Measurements from ENCODE around the gene AGAP1.
"Not testable (repeated sequence)": the region's sequence is repeated elsewhere in the genome, so short reads cannot be mapped to it uniquely, and the experiment has no call there.

AGAP1 gene

GRCh38 chr2:236124182-236124893 lies 630.5 kb downstream of the AGAP1 start:
- TF ChIP-seq POLR2A (IDR thresholded peaks at IDR 0.05; ENCODE audit: low read depth, low read length) (no peak), POLR2AphosphoS5 (IDR thresholded peaks at IDR 0.05; ENCODE audit: low read depth, low read length) (no peak), TAF1 (IDR thresholded peaks at IDR 0.05; ENCODE audit: borderline replicate concordance, low read depth, low read length) (no peak)
- DNase-seq (ENCODE audit: insufficient read length) (no peak), FAIRE-seq (no peak)

DNA sequence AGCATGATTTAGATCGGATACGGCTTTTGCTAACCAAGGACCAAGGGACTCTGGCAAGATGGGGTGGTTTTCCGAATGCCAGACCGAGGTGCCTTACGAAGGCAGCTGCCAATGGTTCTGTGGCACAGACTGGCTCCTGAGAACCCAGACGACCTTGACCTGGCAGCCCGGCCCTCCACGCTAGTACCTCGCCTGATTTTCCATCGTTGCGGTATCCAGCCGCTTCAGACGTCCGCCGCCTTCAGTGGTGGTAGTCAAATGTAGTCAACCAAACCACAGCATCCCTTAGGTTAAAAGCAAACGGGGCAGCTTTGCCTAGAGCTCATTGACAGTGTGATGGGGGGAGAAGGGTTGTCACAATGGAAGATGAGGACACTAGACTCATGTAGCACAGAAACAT lies 631.7 kb downstream of the AGAP1 start:
- FAIRE-seq, result no peak
- no peak for DNase-seq (ENCODE audit: insufficient read length)
- no peak for TF ChIP-seq POLR2AphosphoS5 (IDR thresholded peaks at IDR 0.05; ENCODE audit: low read depth, low read length)
- TF ChIP-seq POLR2A (IDR thresholded peaks at IDR 0.05; ENCODE audit: low read depth, low read length), result no peak
- no peak for TF ChIP-seq TAF1 (IDR thresholded peaks at IDR 0.05; ENCODE audit: borderline replicate concordance, low read depth, low read length)

DNA sequence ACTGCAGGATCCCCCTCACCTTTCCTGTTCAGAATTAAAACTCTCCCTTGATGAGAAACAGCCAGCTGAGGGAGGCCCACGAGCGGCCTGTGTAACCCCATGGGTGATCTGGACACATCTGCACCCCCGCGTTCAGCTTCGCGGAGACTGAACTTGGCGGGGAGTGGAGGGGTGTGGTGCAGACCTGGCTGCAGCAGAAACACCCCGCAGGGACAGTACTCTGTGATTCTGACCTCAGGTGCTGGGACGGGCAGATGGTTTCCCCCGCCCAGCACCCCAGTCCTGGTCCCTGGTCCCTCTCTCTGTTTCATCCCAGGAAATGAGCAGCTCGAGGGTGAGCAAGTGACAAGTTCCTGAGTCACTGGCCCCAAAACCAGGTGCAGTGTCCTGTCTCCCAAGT lies 633.2 kb downstream of the AGAP1 start:
- no peak for TF ChIP-seq TAF1 (IDR thresholded peaks at IDR 0.05; ENCODE audit: borderline replicate concordance, low read depth, low read length)
- no peak for TF ChIP-seq POLR2AphosphoS5 (IDR thresholded peaks at IDR 0.05; ENCODE audit: low read depth, low read length)
- no peak for TF ChIP-seq POLR2A (IDR thresholded peaks at IDR 0.05; ENCODE audit: low read depth, low read length)
- no peak for FAIRE-seq
- no peak for DNase-seq (ENCODE audit: insufficient read length)

GRCh38 chr2:236128321-236128720 lies 634.5 kb downstream of the AGAP1 start:
- TF ChIP-seq POLR2AphosphoS5 (IDR thresholded peaks at IDR 0.05; ENCODE audit: low read depth, low read length), result no peak
- TF ChIP-seq TAF1 (IDR thresholded peaks at IDR 0.05; ENCODE audit: borderline replicate concordance, low read depth, low read length), result no peak
- TF ChIP-seq POLR2A (IDR thresholded peaks at IDR 0.05; ENCODE audit: low read depth, low read length), result no peak
- DNase-seq (ENCODE audit: insufficient read length) (no peak), FAIRE-seq (no peak)

- TF ChIP-seq POLR2A (IDR thresholded peaks at IDR 0.05; ENCODE audit: low read depth, low read length) (no peak), TAF1 (IDR thresholded peaks at IDR 0.05; ENCODE audit: borderline replicate concordance, low read depth, low read length) (no peak), POLR2AphosphoS5 (IDR thresholded peaks at IDR 0.05; ENCODE audit: low read depth, low read length) (no peak)
- DNase-seq (ENCODE audit: insufficient read length) (no peak), FAIRE-seq (no peak)
These were observed 636.1 kb downstream of the AGAP1 start for GRCh38 chr2:236129935-236130334.

GRCh38 chr2:236130349-236130998 lies 636.6 kb downstream of the AGAP1 start:
- FAIRE-seq (no peak), DNase-seq (ENCODE audit: insufficient read length) (no peak)
- no peak for TF ChIP-seq TAF1 (IDR thresholded peaks at IDR 0.05; ENCODE audit: borderline replicate concordance, low read depth, low read length)

DNA sequence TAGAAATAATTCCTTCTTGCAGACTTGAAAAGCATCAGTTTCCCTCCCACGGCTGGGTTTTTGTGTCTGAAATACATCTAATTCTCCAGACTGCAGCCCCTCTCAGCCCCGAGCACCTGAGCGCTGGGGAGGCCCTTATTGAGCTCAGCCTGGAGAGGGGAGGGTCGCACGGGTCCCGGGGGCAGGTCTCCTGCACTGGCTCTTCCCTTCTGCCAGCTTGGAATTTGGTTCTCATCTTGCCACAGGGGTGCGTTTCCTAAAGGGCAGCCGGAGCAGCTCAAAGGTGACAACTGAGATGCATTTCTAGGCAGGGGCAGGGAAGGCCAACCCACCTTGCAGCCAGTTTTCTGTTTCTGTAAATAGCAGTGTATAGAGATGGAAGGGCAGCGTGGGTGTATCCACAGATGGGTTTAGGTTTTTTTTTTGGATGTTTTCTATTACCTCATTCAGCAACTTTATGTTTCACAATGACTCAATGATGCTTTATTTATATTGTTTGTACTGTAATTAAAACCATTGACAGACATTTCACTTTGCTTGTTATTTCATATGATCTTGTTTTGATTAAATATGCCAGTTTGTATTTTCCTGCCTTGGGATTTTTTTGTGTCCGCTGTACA lies 637.3 kb downstream of the AGAP1 start:
- DNase-seq (ENCODE audit: insufficient read length) (no peak), FAIRE-seq (no peak)
- TF ChIP-seq POLR2A (IDR thresholded peaks at IDR 0.05; ENCODE audit: low read depth, low read length), result no peak
- no peak for TF ChIP-seq POLR2AphosphoS5 (IDR thresholded peaks at IDR 0.05; ENCODE audit: low read depth, low read length)
- TF ChIP-seq TAF1 (IDR thresholded peaks at IDR 0.05; ENCODE audit: borderline replicate concordance, low read depth, low read length), result no peak

GRCh38 chr2:236133410-236134012 lies 639.7 kb downstream of the AGAP1 start:
- no peak for TF ChIP-seq POLR2AphosphoS5 (IDR thresholded peaks at IDR 0.05; ENCODE audit: low read depth, low read length)
- TF ChIP-seq POLR2A (IDR thresholded peaks at IDR 0.05; ENCODE audit: low read depth, low read length), result no peak
- TF ChIP-seq TAF1 (IDR thresholded peaks at IDR 0.05; ENCODE audit: borderline replicate concordance, low read depth, low read length), result no peak
- DNase-seq (ENCODE audit: insufficient read length) (no peak), FAIRE-seq (no peak)

- DNase-seq (ENCODE audit: insufficient read length), result no peak
- no peak for TF ChIP-seq POLR2AphosphoS5 (IDR thresholded peaks at IDR 0.05; ENCODE audit: low read depth, low read length)
- no peak for FAIRE-seq
These were observed 642.7 kb downstream of the AGAP1 start for GRCh38 chr2:236136538-236136937.

DNA sequence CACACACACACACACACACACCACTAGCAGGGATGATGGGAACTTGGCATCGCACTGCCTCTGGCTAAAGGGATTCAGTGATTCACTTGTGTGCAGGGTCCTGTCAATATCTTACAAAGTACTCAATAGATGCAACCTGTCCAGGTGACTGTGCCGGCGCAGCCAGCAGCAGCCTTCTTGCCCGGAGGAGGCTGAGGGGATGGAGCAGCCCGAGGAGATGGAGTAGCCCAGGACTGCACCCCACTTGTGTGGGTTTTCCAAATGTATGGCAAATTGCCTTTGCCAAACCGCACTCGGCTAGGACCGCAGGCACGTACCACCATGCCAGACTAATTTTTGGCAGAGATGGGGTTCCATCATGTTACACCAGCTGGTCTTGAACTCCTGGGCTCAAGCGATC lies 643.2 kb downstream of the AGAP1 start:
- no peak for FAIRE-seq
- DNase-seq (ENCODE audit: insufficient read length), result no peak
- TF ChIP-seq TAF1 (IDR thresholded peaks at IDR 0.05; ENCODE audit: borderline replicate concordance, low read depth, low read length) (no peak), POLR2A (IDR thresholded peaks at IDR 0.05; ENCODE audit: low read depth, low read length) (no peak), POLR2AphosphoS5 (IDR thresholded peaks at IDR 0.05; ENCODE audit: low read depth, low read length) (no peak)

DNA sequence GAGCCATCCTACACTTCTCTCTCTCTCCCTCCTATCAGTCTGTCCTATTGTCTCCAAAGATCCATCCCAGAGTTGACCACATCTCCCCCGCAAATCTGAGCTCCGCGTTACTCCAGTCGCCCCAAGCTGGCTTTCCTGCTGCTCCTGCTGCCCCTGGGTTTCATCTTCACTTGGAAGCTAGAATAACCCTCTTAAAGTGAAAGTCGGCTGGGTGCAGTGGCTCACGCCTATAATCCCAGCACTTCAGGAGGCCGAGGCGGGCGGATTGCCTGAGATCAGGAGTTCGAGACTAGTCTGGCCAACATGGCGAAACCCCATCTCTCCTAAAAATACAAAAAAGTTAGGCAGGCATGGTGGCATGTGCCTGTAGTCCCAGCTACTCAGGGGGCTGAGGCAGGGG lies 647.8 kb downstream of the AGAP1 start:
- not testable (repeated sequence) for FAIRE-seq; DNase-seq (ENCODE audit: insufficient read length)

GRCh38 chr2:236143811-236144210 lies 650.0 kb downstream of the AGAP1 start:
- TF ChIP-seq TAF1 (IDR thresholded peaks at IDR 0.05; ENCODE audit: borderline replicate concordance, low read depth, low read length), result no peak
- TF ChIP-seq POLR2AphosphoS5 (IDR thresholded peaks at IDR 0.05; ENCODE audit: low read depth, low read length), result no peak
- no peak for TF ChIP-seq POLR2A (IDR thresholded peaks at IDR 0.05; ENCODE audit: low read depth, low read length)
- no peak for FAIRE-seq
- no peak for DNase-seq (ENCODE audit: insufficient read length)

Measured in GM12892 (cell line).